Activated CD4-positive, alpha-beta T cell treated with anti-CD3 and anti-CD28 coated beads, Interleukin-2, amount 10 ng/mL, durations not matched to agents 24 days and 14 days (primary cell): ENCODE data around the gene C20orf173. TPM values are rescaled to one million over a fixed set of nuclear protein-coding genes. Genes with fewer than 3 reads are reported as not detected.
"Not testable (repeated sequence)": the region's sequence is repeated elsewhere in the genome, so short reads cannot be mapped to it uniquely, and the experiment has no call there.

ENCODE experiments used
- DNase-seq: peaks from one replicate; pipeline ENCODE4 v3.0.0; 2022
- H3K27ac Mint-ChIP-seq: one replicate; pipeline ENCODE4 v1.8.0; 2022; ENCODE audit warnings: mild to moderate bottlenecking, mixed read lengths
- H3K27me3 Mint-ChIP-seq: one replicate; pipeline ENCODE4 v1.8.0; 2022; ENCODE audit warnings: mixed read lengths
- H3K36me3 Mint-ChIP-seq: one replicate; pipeline ENCODE4 v1.8.0; 2022; ENCODE audit warnings: low read depth, mild to moderate bottlenecking, mixed read lengths
- H3K4me1 Mint-ChIP-seq: one replicate; pipeline ENCODE4 v1.8.0; 2021; ENCODE audit warnings: mixed read lengths
- H3K4me3 Mint-ChIP-seq: one replicate; pipeline ENCODE4 v1.8.0; 2022; ENCODE audit warnings: mild to moderate bottlenecking, moderate library complexity, mixed read lengths
- H3K9me3 Mint-ChIP-seq: one replicate; pipeline ENCODE4 v1.8.0; 2021; ENCODE audit warnings: mixed read lengths
- intact Hi-C: fragments of 100-400 bp; cut with micrococcal nuclease; formaldehyde crosslinking; loops from one replicate; pipeline ENCODE4 v1.15.1; 2023
- total RNA-seq: library from RNA; stranded (reverse); gene quantifications from 2 replicates; pipeline ENCODE4 v1.2.3, GENCODE V29; 2022

Gene C20orf173
- total RNA-seq, 1 donor from 2014 or later: not detected

DNA sequence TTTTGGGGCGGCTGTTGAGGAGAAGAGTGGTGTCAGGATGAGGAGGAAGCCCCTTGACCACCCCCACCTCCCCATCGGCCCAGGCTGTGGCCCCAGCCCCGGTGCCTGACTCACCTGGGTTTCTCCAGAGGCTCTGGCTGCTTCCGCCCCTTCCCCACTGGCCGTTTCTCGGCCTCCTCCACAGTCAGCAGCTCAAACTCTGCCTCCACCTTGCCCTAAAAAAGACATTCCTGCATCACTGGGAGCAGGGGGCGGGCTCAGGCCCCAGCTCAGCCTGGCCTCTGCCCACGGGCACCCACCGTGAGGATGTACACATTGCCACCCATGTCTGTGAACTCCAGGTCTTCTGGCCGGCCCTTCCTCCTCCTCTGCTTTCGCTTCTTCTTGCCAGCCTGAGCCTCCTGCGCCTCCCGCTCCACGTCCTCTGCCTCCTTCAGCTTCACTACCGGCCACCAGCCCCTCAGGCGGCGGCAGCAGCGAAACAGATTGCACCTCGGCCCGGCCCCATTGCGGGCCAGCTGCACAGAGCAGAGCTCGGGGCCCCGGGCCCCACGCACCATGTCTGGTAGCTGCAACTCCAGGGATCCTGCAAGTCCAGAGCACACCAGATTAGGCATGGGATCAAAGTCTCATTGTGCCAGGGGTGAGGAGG, 29.7 kb upstream of the C20orf173 start:
- no peaks in the 10 kb centered on the region for H3K9me3 Mint-ChIP-seq
- H3K4me1 Mint-ChIP-seq: no peaks in the 10 kb centered on the region
- no peaks in the 10 kb centered on the region for H3K27me3 Mint-ChIP-seq
- intact Hi-C loops: no loop called here
- no peak for DNase-seq
- H3K36me3 Mint-ChIP-seq: peaks cover 13% of the 10 kb centered on the region
- no peak overlapping the region for H3K27ac Mint-ChIP-seq
- H3K4me3 Mint-ChIP-seq: no peak overlapping the region

- Mint-ChIP-seq H3K4me3 (no peak overlapping the region), H3K27me3 (no peaks in the 10 kb centered on the region), H3K36me3 (peaks cover 13% of the 10 kb centered on the region), H3K27ac (no peak overlapping the region), H3K9me3 (no peaks in the 10 kb centered on the region), H3K4me1 (no peaks in the 10 kb centered on the region)
- no peak for DNase-seq
- intact Hi-C loops: no loop called here
Observed at GRCh38 chr20:35558451-35558850, 29.0 kb upstream of the C20orf173 start.

DNA sequence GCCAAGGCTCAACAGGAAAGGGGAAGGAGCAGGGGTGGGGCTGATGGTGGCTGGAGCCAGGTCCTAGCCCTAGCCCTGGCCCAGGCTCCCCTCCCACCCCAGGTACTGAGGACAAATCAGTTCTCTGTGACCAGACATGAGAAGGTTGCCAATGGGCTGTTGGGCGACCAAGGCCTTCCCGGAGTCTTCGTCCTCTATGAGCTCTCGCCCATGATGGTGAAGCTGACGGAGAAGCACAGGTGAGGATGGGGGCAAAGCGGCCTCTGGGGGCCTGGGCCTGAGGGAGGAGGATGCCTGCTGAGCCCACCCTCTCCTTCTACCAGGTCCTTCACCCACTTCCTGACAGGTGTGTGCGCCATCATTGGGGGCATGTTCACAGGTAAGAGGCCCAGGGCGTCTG, 27.4 kb upstream of the C20orf173 start:
- no peak overlapping the region for H3K27ac Mint-ChIP-seq
- no peak for DNase-seq
- peaks cover 13% of the 10 kb centered on the region for H3K36me3 Mint-ChIP-seq
- H3K4me3 Mint-ChIP-seq: no peak overlapping the region
- intact Hi-C loops: no loop called here
- H3K4me1 Mint-ChIP-seq: no peaks in the 10 kb centered on the region
- no peaks in the 10 kb centered on the region for H3K9me3 Mint-ChIP-seq
- no peaks in the 10 kb centered on the region for H3K27me3 Mint-ChIP-seq

DNA sequence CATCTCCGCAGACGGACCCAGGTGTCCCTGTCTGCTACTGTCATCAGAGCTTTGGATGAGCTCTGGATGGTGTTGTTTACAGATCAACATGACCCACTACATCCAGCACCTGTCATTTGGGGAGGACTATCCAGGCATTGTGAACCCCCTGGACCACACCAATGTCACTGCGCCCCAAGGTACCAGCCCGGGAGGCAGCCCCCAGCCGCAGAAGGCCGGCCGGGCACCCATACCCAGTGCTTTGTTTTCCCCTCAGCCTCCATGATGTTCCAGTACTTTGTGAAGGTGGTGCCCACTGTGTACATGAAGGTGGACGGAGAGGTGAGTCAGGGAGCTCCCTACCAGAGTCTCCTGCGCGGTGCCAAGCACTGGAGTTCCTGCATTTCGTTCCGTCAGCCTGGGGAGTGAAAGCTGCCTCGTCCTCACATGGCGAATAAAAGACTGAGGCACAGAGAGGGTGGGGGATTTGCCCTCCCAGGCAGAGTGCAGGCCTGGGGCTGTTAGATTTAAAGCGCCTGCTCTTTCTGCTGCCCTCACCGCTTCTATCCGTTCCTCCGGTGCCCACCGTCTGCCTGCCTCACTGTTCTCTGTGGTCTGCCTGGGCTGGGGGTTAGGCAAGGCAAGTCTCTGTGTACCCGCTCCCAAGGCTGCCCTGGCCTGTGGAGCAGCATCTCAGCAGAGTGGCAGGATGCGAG, 26.6 kb upstream of the C20orf173 start:
- intact Hi-C loops: no loop called here
- no peaks in the 10 kb centered on the region for H3K4me1 Mint-ChIP-seq
- no peaks in the 10 kb centered on the region for H3K27me3 Mint-ChIP-seq
- H3K9me3 Mint-ChIP-seq: no peaks in the 10 kb centered on the region
- peaks cover 13% of the 10 kb centered on the region for H3K36me3 Mint-ChIP-seq
- H3K27ac Mint-ChIP-seq: no peak overlapping the region
- no peak for DNase-seq
- no peak overlapping the region for H3K4me3 Mint-ChIP-seq

GRCh38 chr20:35555461-35555860, 26.0 kb upstream of the C20orf173 start:
- peaks cover 13% of the 10 kb centered on the region for H3K36me3 Mint-ChIP-seq
- DNase-seq, H3K27me3 Mint-ChIP-seq, H3K4me3 Mint-ChIP-seq, H3K4me1 Mint-ChIP-seq, H3K27ac Mint-ChIP-seq, intact Hi-C loops, H3K9me3 Mint-ChIP-seq: not testable (repeated sequence)

- H3K27ac Mint-ChIP-seq: no peak overlapping the region
- no peak for DNase-seq
- H3K4me1 Mint-ChIP-seq: no peaks in the 10 kb centered on the region
- intact Hi-C loops: no loop called here
- H3K9me3 Mint-ChIP-seq: no peaks in the 10 kb centered on the region
- no peaks in the 10 kb centered on the region for H3K27me3 Mint-ChIP-seq
- peaks cover 22% of the 10 kb centered on the region for H3K36me3 Mint-ChIP-seq
- H3K4me3 Mint-ChIP-seq: no peak overlapping the region
Observed at GRCh38 chr20:35552914-35553313, 23.5 kb upstream of the C20orf173 start.

DNA sequence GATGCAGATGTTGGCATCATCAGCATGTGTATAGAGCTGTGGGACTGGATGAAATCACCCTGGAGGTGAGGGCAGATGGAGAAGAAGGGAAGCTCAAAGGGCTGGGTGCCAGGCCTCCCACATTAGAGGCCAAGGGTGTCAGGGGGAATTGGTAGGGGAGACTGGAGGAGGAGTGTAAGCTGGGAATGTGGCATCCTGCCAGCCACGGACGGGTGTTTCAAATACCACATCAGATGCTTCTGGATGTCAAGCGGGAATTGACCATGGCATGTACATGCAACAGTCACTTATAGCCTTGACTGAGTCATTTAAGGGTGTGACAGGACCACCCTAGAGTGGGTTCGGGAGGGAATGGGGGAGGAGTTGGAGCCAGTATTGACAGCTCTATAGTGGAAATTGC, 22.1 kb upstream of the C20orf173 start:
- intact Hi-C loops: no loop called here
- H3K27ac Mint-ChIP-seq: no peak overlapping the region
- no peak overlapping the region for H3K4me3 Mint-ChIP-seq
- H3K27me3 Mint-ChIP-seq: no peaks in the 10 kb centered on the region
- no peaks in the 10 kb centered on the region for H3K4me1 Mint-ChIP-seq
- no peaks in the 10 kb centered on the region for H3K9me3 Mint-ChIP-seq
- H3K36me3 Mint-ChIP-seq: peaks cover 22% of the 10 kb centered on the region
- DNase-seq: no peak

- H3K36me3 Mint-ChIP-seq: peaks cover 18% of the 10 kb centered on the region
- H3K27ac Mint-ChIP-seq: no peak overlapping the region
- no peak for DNase-seq
- H3K27me3 Mint-ChIP-seq: no peaks in the 10 kb centered on the region
- peaks cover 6% of the 10 kb centered on the region for H3K4me1 Mint-ChIP-seq
- intact Hi-C loops: no loop called here
- H3K9me3 Mint-ChIP-seq: no peaks in the 10 kb centered on the region
- H3K4me3 Mint-ChIP-seq: no peak overlapping the region
Observed at GRCh38 chr20:35547329-35547728, 17.9 kb upstream of the C20orf173 start.

- H3K4me3 Mint-ChIP-seq: no peak overlapping the region
- no peaks in the 10 kb centered on the region for H3K9me3 Mint-ChIP-seq
- no peak overlapping the region for H3K27ac Mint-ChIP-seq
- peaks cover 15% of the 10 kb centered on the region for H3K4me1 Mint-ChIP-seq
- peaks cover under 1% of the 10 kb centered on the region for H3K27me3 Mint-ChIP-seq
- peaks cover 20% of the 10 kb centered on the region for H3K36me3 Mint-ChIP-seq
- intact Hi-C loops: no loop called here
- no peak for DNase-seq
Observed at GRCh38 chr20:35546127-35546526, 16.7 kb upstream of the C20orf173 start.

DNA sequence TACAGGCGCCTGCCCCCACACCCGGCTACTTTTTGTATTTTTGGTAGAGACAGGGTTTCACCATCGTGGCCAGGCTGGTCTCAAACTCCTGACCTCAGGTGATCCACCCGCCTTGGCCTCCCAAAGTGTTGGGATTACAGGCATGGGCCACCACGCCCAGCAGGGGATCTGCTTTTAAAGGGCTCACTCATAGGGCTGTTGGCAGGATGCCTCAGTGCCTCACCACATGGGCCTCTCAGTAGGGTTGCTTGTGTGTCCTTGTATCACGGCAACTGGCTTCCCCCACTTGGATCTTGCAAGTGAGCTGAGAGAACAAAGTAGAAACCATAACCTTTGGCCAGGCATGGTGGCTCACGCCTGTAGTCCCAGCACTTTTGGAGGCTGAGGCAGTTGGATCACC, 15.5 kb upstream of the C20orf173 start:
- not testable (repeated sequence) for H3K9me3 Mint-ChIP-seq, DNase-seq, H3K27me3 Mint-ChIP-seq, H3K4me3 Mint-ChIP-seq, H3K27ac Mint-ChIP-seq
- Mint-ChIP-seq H3K36me3 (peaks cover 18% of the 10 kb centered on the region), H3K4me1 (peaks cover 16% of the 10 kb centered on the region)
- intact Hi-C loops: loop anchor here (5.0 kb wide), 1 partner anchor 88 kb away; the partner anchor contains the start of gene CEP250

DNA sequence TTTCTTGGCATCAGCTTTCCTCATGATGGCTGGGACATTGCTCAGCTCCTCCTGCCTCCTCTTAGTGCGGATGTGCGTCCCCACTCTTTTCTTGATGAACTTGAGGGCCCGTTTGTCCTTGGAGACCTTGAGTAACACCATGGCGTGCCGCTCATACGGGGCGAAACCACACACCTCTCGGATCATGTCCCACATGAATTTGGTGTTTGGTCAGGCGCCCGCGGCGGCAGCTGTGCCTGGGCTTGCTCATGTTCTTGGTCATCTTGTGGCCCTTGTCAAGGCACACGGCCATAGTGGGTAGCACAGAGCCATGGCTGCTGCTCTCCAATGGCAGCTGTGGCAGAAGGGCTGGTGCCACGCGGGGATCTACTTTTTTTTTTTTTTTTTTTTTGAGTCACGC, 15.0 kb upstream of the C20orf173 start:
- peaks cover 1% of the 10 kb centered on the region for H3K27me3 Mint-ChIP-seq
- DNase-seq: no peak
- H3K4me1 Mint-ChIP-seq: peaks cover 16% of the 10 kb centered on the region
- H3K36me3 Mint-ChIP-seq: peaks cover 15% of the 10 kb centered on the region
- H3K4me3 Mint-ChIP-seq: no peak overlapping the region
- intact Hi-C loops: loop anchor here (5.0 kb wide), 1 partner anchor 87 kb away; the partner anchor contains the start of gene CEP250
- H3K9me3 Mint-ChIP-seq: no peaks in the 10 kb centered on the region
- H3K27ac Mint-ChIP-seq: no peak overlapping the region

GRCh38 chr20:35542990-35543389, 13.5 kb upstream of the C20orf173 start:
- peak overlapping the region; percentile 92 for H3K4me3 Mint-ChIP-seq
- H3K27ac Mint-ChIP-seq: no peak overlapping the region
- H3K9me3 Mint-ChIP-seq: no peaks in the 10 kb centered on the region
- peaks cover 7% of the 10 kb centered on the region for H3K36me3 Mint-ChIP-seq
- peaks cover 16% of the 10 kb centered on the region for H3K4me1 Mint-ChIP-seq
- H3K27me3 Mint-ChIP-seq: peaks cover 1% of the 10 kb centered on the region
- no peak for DNase-seq
- intact Hi-C loops: loop anchor here (1.0 to 5.0 kb wide), 3 partner anchors 58 to 86 kb away; partner anchors contain the start of gene CEP250

DNA sequence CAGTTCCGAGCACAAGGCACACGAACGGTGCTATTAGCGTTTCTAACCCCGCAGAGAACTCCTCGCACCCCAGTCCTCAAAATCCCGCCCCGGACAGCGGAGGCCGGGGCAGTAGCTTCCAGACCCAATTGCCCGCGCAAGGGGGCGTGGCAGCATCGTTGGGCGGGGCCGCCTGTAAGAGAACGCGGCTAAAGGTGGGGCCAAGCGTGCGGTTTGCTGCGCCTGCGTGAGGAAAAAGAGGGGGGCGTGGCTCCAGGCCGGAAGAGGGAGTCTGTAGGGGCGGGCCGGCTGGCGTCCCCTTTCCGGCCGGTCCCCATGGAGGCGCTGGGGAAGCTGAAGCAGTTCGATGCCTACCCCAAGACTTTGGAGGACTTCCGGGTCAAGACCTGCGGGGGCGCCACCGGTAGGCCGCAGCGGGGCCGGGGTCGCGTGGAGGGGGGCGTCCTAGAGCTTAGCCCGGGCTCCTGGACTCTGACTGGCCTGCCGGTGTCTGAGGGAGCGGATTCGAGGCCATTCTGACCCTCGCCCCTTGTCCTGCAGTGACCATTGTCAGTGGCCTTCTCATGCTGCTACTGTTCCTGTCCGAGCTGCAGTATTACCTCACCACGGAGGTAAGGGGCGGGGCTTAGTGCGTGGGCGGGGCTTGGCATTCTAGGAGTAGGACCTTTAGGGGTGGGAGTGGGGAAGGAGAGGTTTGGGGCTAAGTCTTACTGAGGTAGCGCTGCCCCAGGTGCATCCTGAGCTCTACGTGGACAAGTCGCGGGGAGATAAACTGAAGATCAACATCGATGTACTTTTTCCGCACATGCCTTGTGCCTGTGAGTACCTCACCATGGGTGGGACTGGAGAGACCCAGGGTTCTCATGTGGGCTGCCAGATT, 12.6 kb upstream of the C20orf173 start, which contains the start of gene ERGIC3:
TSS of gene ERGIC3 (plus strand) at position 296 of the 880 bp plus-strand sequence. CDS start at position 316, 20 bp downstream.
- H3K27ac Mint-ChIP-seq: peak within 1 kb of the TSS; percentile 94
- intact Hi-C loops: loop anchor here (1.0 to 5.0 kb wide), 4 partner anchors 51 to 85 kb away; partner anchors contain the start of gene CEP250
- H3K9me3 Mint-ChIP-seq: no peaks in the 10 kb centered on the region
- peaks cover 6% of the 10 kb centered on the region for H3K36me3 Mint-ChIP-seq
- peaks cover 1% of the 10 kb centered on the region for H3K27me3 Mint-ChIP-seq
- peak; percentile 99 for DNase-seq
- H3K4me3 Mint-ChIP-seq: peak within 1 kb of the TSS; percentile 92
- peaks cover 16% of the 10 kb centered on the region for H3K4me1 Mint-ChIP-seq
